AG09309 (cell line): Measurements from ENCODE around the gene KLK15.

ENCODE experiments used
- DNase-seq: peaks from one replicate; pipeline ENCODE4 v3.0.0-alpha.2; 2010; ENCODE audit warnings: low read depth
- H3K4me3 ChIP-seq: 2 replicates; pipeline ENCODE4 v1.5.1; 2011; ENCODE audit warnings: mild to moderate bottlenecking, low read depth, low read length, moderate library complexity; ENCODE audit not compliant: control insufficient read depth
- CTCF ChIP-seq: IDR thresholded peaks from 2 replicates; pipeline ENCODE4 v1.5.1; 2011; ENCODE audit warnings: mild to moderate bottlenecking, low read depth, low read length, inconsistent platforms; ENCODE audit not compliant: insufficient read depth, control insufficient read depth; ENCODE audit errors: missing control alignments

Gene KLK15

GRCh38 chr19:50832666-50833065 lies 708 bp downstream of the KLK15 start:
- DNase-seq, result no peak
- no peak for TF ChIP-seq CTCF
- H3K4me3 ChIP-seq, result no peak overlapping the region

- DNase-seq, result no peak
- no peak for TF ChIP-seq CTCF
- H3K4me3 ChIP-seq, result no peak overlapping the region
These were observed 2.4 kb downstream of the KLK15 start for GRCh38 chr19:50831026-50831396.

- TF ChIP-seq CTCF, result no peak
- no peak for DNase-seq
- H3K4me3 ChIP-seq, result no peak overlapping the region
These were observed 2.9 kb downstream of the KLK15 start for GRCh38 chr19:50830266-50831025.

GRCh38 chr19:50829801-50830200 lies 3.6 kb downstream of the KLK15 start:
- no peak overlapping the region for H3K4me3 ChIP-seq
- DNase-seq, result no peak
- TF ChIP-seq CTCF, result no peak

- no peak for DNase-seq
- no peak overlapping the region for H3K4me3 ChIP-seq
- TF ChIP-seq CTCF, result no peak
These were observed 5.9 kb downstream of the KLK15 start for GRCh38 chr19:50827476-50827875.

- no peak for TF ChIP-seq CTCF
- no peak overlapping the region for H3K4me3 ChIP-seq
- no peak for DNase-seq
These were observed 6.7 kb downstream of the KLK15 start for GRCh38 chr19:50826492-50827240.
